Activated CD4-positive, alpha-beta memory T cell treated with anti-CD3 and anti-CD28 coated beads for 36 hours (primary cell): ENCODE measurements around the gene OTOGL. TPM values are rescaled to one million over a fixed set of nuclear protein-coding genes. Genes with fewer than 3 reads are reported as not detected.
"Not testable (repeated sequence)": the region's sequence is repeated elsewhere in the genome, so short reads cannot be mapped to it uniquely, and the experiment has no call there.

ENCODE experiments used
- CTCF ChIA-PET: fragments of 350-600 bp; sonication (Branson Sonifier 250); formaldehyde crosslinking; loops from one replicate; lab custom pipeline; 2021; ENCODE audit warnings: antibody characterized with exemption, inconsistent platforms; lab: Charles Lee
- POLR2A ChIA-PET: fragments of 350-600 bp; sonication (Branson Sonifier 250); formaldehyde crosslinking; loops from one replicate; lab custom pipeline; 2021; ENCODE audit warnings: antibody characterized with exemption; lab: Charles Lee
- DNase-seq: peaks from one replicate; pipeline ENCODE4 v3.0.0-alpha.2; 2020
- H3K27ac Mint-ChIP-seq: one replicate; pipeline ENCODE4 v1.8.0; 2021; ENCODE audit warnings: mixed read lengths
- H3K27me3 Mint-ChIP-seq: one replicate; pipeline ENCODE4 v1.8.0; 2021; ENCODE audit warnings: mixed read lengths
- H3K36me3 Mint-ChIP-seq: one replicate; pipeline ENCODE4 v1.8.0; 2021; ENCODE audit warnings: mixed read lengths
- H3K4me1 Mint-ChIP-seq: one replicate; pipeline ENCODE4 v1.8.0; 2021; ENCODE audit warnings: low read depth, mixed read lengths
- H3K4me3 Mint-ChIP-seq: one replicate; pipeline ENCODE4 v1.8.0; 2021; ENCODE audit warnings: mild to moderate bottlenecking, mixed read lengths
- H3K9me3 Mint-ChIP-seq: one replicate; pipeline ENCODE4 v1.8.0; 2021; ENCODE audit warnings: mixed read lengths
- intact Hi-C: fragments of 100-400 bp; cut with micrococcal nuclease; formaldehyde crosslinking; loops from one replicate; pipeline ENCODE4 v1.15.1; 2023
- total RNA-seq, 2 experiments: library from RNA; stranded (reverse); gene quantifications; one replicate each; pipeline ENCODE4 v1.2.3, GENCODE V29; 2021

The OTOGL gene
- total RNA-seq, 2 experiments from 2014 or later: not detected

DNA sequence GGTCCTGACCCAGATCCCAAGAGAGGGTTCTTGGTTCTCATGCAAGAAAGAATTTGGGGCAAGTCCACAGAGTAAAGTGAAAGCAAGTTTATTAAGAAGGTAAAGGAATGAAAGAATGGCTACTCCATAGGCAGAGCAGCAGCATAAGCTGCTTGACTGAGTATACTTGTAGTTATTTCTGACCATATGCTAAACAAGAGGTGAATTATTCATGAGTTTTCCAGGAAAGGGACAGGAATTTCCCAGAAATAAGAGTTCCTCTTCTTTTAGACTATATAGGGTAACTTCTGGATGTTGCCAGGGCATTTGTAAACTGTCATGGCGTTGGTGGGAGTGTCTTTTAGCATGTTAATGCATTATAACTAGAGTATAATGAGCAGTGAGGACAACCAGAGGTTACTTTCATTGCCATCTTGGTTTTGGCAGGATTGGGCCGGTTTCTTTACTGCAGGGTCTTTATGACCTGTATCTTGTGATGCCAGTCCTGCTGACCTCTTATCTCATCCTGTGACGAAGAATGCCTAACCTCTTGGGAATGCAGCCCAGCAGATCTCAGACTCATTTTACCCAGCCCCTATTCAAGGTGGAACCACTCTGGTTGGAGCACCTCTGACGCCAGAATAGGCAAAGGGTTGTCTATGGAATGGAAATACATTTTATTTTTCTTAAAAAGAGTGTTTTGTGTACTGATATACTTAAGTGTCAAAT lies 113.8 kb downstream of the OTOGL start:
- H3K36me3 Mint-ChIP-seq: no peaks in the 10 kb centered on the region
- intact Hi-C loops: no loop called here
- H3K4me3 Mint-ChIP-seq: no peak overlapping the region
- no peaks in the 10 kb centered on the region for H3K9me3 Mint-ChIP-seq
- H3K4me1 Mint-ChIP-seq: no peaks in the 10 kb centered on the region
- no peak for DNase-seq
- no peak overlapping the region for H3K27ac Mint-ChIP-seq
- H3K27me3 Mint-ChIP-seq: no peaks in the 10 kb centered on the region
- POLR2A ChIA-PET: no interaction called here
- CTCF ChIA-PET: no interaction called here

DNA sequence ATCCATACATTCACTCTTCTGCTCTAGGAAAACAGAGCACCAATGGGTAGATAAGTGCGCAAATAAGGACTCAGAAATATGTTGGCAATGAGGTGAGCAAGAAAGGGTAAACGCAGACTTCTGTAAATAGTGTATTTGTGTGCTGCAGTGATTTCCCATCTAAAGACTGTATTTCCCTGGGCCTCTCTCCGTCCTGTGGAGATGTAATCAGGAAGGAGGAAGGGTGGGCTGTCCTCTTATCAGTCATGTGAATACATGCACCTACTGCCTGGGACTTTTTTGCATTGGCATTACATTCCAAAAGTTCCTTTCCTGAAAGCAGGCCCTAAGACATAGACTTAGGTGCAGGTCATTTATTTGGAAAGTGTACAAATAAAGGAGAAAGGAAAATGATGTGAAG lies 114.5 kb downstream of the OTOGL start:
- H3K4me1 Mint-ChIP-seq: no peaks in the 10 kb centered on the region
- DNase-seq: no peak
- no peaks in the 10 kb centered on the region for H3K36me3 Mint-ChIP-seq
- intact Hi-C loops: no loop called here
- no peak overlapping the region for H3K4me3 Mint-ChIP-seq
- no peaks in the 10 kb centered on the region for H3K27me3 Mint-ChIP-seq
- ChIA-PET CTCF (no interaction called here), POLR2A (no interaction called here)
- H3K27ac Mint-ChIP-seq: no peak overlapping the region
- H3K9me3 Mint-ChIP-seq: no peaks in the 10 kb centered on the region

DNA sequence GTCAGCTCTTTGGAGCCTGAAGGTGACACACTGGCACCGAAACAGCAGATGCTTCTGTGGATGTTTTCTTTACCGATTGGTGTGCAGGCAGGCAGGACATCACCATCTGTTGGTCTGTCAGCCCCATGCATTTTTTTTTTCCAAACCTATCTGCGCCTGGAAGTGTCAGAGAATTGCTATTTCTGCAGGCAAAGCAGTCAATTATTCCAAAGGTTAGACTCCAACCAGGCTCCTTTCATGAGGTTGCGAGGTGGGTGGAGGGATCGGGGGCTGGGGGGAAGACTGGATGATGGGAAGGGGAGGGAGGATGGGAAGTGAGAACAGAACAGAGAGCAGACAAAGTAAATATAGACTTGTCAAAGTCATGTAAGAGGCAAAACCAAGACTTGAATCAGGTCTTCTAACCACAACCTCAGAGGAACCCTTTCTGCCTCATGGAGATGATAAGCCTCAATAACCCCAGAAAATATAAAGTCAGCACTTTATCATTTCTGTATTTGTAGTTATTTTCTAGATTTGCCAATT lies 117.7 kb downstream of the OTOGL start:
- Mint-ChIP-seq H3K27ac (no peak overlapping the region), H3K9me3 (no peaks in the 10 kb centered on the region), H3K4me1 (no peaks in the 10 kb centered on the region), H3K4me3 (no peak overlapping the region), H3K27me3 (no peaks in the 10 kb centered on the region), H3K36me3 (no peaks in the 10 kb centered on the region)
- no peak for DNase-seq
- ChIA-PET CTCF (no interaction called here), POLR2A (no interaction called here)
- intact Hi-C loops: no loop called here

DNA sequence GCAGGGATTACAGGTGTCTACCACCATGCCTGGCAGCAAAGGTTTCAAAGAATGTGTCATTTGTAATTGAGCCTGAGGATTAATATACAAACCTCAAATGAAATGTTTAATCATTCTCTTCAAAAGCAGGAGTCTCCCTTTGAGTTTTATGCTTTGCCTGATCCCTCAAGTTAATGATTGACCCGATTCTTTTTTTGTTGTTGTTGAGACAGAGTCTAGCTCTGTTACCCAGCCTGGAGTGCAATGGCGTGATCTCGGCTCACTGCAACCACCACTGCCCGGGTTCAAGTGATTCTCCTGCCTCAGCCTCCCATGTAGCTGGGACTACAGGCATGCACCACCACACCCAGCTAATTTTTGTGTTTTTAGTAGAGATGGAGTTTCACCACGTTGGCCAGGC lies 119.6 kb downstream of the OTOGL start:
- H3K27me3 Mint-ChIP-seq, H3K4me3 Mint-ChIP-seq, DNase-seq, H3K9me3 Mint-ChIP-seq, H3K36me3 Mint-ChIP-seq, H3K4me1 Mint-ChIP-seq, intact Hi-C loops, CTCF ChIA-PET, POLR2A ChIA-PET, H3K27ac Mint-ChIP-seq: not testable (repeated sequence)

DNA sequence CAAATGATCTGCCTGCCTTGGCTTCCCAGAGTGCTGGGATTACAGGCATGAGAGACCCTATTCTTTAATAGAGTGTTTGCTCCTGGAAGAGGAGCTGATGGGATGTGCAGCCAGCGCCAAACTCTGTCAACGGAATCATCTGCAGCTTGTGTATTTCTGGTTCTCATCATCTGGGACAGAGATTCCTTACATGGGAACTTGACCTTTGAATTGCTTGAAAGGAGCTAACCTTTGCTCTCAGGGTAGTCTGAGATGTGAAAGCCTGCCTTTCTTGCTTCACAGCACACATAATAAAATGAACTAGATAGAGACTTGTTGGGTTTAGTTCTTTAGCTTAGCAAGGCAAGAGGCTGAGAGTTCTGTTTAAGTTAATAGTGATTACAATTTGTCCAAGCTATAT lies 120.0 kb downstream of the OTOGL start:
- H3K27ac Mint-ChIP-seq: no peak overlapping the region
- no peaks in the 10 kb centered on the region for H3K36me3 Mint-ChIP-seq
- no peaks in the 10 kb centered on the region for H3K9me3 Mint-ChIP-seq
- ChIA-PET CTCF (no interaction called here), POLR2A (no interaction called here)
- H3K4me1 Mint-ChIP-seq: no peaks in the 10 kb centered on the region
- intact Hi-C loops: no loop called here
- no peak for DNase-seq
- H3K27me3 Mint-ChIP-seq: no peaks in the 10 kb centered on the region
- H3K4me3 Mint-ChIP-seq: no peak overlapping the region

DNA sequence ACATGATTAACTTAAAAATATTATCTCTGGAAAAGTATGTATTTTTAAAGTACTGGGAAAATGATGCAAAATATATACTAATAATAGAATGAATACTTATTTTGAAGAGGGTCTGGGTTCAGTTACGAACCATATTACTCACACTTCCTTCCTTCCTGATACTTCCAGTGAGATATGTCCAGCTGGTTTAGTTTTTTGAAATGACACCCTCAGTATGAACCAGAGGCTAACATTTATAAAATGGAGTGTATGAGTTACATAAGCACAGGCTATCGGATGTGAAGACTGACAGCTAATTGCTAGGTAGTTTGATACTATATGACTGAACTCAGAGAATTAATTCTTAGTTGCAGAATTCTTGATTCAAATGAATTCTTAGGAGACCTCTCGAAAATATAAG lies 122.9 kb downstream of the OTOGL start:
- no peak overlapping the region for H3K4me3 Mint-ChIP-seq
- H3K27me3 Mint-ChIP-seq: peaks cover 5% of the 10 kb centered on the region
- H3K9me3 Mint-ChIP-seq: no peaks in the 10 kb centered on the region
- ChIA-PET CTCF (no interaction called here), POLR2A (no interaction called here)
- DNase-seq: no peak
- no peak overlapping the region for H3K27ac Mint-ChIP-seq
- H3K36me3 Mint-ChIP-seq: no peaks in the 10 kb centered on the region
- H3K4me1 Mint-ChIP-seq: no peaks in the 10 kb centered on the region
- intact Hi-C loops: no loop called here

DNA sequence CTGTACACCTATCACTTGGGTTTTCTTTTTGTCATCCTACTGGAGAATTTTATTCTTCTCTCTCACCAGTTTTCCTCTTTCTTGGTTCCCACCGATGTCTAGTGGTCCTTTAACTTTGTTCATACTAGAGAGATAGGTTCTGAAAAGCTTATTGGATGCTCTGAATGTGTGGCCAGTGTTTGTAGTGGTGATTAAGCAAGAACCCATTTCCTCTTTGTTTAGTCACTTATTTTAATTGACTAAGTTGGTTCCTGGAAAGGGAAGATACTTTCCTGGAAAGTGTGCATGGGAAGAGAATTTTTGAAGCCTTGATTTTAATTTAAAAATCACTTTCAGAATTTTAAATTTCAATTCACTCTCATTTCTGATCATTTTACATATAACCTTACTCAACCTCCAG lies 127.2 kb downstream of the OTOGL start:
- H3K36me3 Mint-ChIP-seq: no peaks in the 10 kb centered on the region
- no peaks in the 10 kb centered on the region for H3K9me3 Mint-ChIP-seq
- POLR2A ChIA-PET: no interaction called here
- no peak overlapping the region for H3K4me3 Mint-ChIP-seq
- CTCF ChIA-PET: no interaction called here
- H3K4me1 Mint-ChIP-seq: no peaks in the 10 kb centered on the region
- intact Hi-C loops: no loop called here
- H3K27me3 Mint-ChIP-seq: peaks cover 7% of the 10 kb centered on the region
- no peak for DNase-seq
- no peak overlapping the region for H3K27ac Mint-ChIP-seq

DNA sequence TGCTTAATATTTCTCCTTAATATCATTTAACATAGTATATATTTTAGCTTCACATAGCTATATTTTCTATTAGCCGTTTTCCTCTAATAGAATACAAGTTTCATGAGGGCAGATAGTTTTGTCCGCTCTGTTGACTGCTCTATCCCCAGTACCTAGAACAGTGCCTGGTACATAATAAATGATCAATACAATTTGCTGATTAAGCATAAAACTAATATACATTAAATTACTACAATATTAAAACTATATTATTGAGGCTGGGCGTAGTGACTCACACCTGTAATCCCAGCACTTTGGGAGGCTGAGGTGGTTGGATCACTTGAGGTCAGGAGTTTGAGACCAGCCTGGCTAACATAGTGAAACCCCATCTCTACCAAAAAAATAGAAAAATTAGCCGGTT lies 128.6 kb downstream of the OTOGL start:
- H3K27ac Mint-ChIP-seq, DNase-seq, CTCF ChIA-PET, H3K36me3 Mint-ChIP-seq, H3K4me1 Mint-ChIP-seq, H3K9me3 Mint-ChIP-seq, intact Hi-C loops, POLR2A ChIA-PET, H3K27me3 Mint-ChIP-seq, H3K4me3 Mint-ChIP-seq: not testable (repeated sequence)

DNA sequence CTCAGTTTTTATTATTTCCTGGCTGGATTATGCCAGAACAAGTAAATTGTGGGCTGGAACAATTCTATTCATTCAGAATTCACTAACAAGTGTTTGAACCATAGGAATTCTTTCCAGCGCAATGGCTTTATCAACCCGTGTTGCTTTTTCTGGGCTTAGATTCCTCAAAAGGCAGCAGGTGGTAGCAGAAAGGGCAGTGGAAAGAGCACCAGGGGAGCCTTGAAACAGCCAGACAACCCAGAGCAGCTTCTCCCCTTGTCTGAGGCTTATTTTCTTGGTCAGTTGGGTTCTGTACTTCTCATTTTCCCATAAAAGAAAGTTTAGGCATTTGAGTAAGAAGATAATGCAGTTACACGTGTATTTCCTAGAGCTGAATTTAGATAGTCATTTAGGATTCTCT lies 130.7 kb downstream of the OTOGL start:
- Mint-ChIP-seq H3K4me1 (no peaks in the 10 kb centered on the region), H3K27me3 (peaks cover 13% of the 10 kb centered on the region), H3K9me3 (no peaks in the 10 kb centered on the region), H3K36me3 (no peaks in the 10 kb centered on the region), H3K27ac (no peak overlapping the region), H3K4me3 (no peak overlapping the region)
- DNase-seq: no peak
- CTCF ChIA-PET: no interaction called here
- POLR2A ChIA-PET: no interaction called here
- intact Hi-C loops: no loop called here

DNA sequence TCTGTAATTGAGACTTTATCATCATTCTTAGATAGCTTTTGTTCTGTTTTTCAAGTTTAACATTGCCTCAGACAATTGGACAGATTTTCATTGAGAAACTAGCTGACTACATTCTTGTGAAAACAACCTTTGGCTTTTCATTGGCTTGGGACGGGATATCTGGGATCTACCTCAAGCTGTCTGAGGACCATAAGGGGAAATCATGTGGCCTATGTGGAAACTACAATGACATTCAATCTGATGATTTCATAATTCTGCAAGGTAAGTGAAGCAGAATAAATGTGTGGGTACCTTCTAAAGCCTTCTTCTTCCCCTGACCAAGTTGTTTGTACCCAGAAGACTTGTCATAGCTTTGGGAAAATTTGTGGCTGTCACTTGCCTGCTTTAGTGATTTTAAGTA lies 133.5 kb downstream of the OTOGL start:
- H3K4me3 Mint-ChIP-seq: no peak overlapping the region
- CTCF ChIA-PET: no interaction called here
- H3K27ac Mint-ChIP-seq: no peak overlapping the region
- intact Hi-C loops: no loop called here
- POLR2A ChIA-PET: no interaction called here
- peaks cover 8% of the 10 kb centered on the region for H3K27me3 Mint-ChIP-seq
- DNase-seq: no peak
- H3K36me3 Mint-ChIP-seq: no peaks in the 10 kb centered on the region
- H3K9me3 Mint-ChIP-seq: no peaks in the 10 kb centered on the region
- no peaks in the 10 kb centered on the region for H3K4me1 Mint-ChIP-seq

DNA sequence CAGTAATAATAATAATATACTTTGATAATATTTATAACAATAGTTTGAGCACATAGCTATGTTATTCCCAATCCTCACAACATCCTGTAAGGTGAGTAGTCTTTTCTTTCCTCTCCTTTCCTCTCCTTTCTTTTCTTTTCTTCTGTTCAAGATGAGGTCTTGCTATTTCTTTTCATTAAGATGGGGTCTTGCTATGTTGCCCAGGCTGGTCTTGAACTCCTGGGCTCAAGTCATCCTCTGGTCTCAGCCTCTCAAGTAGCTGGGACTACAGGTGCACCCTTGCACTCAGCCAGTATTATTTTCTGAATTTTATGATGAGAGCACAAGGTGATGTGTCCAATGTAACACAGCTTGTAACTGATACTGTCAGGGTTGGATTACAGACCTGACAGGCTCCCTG lies 134.6 kb downstream of the OTOGL start:
- POLR2A ChIA-PET: no interaction called here
- Mint-ChIP-seq H3K27ac (no peak overlapping the region), H3K9me3 (no peaks in the 10 kb centered on the region), H3K27me3 (peaks cover 8% of the 10 kb centered on the region), H3K36me3 (no peaks in the 10 kb centered on the region), H3K4me1 (no peaks in the 10 kb centered on the region), H3K4me3 (no peak overlapping the region)
- no peak for DNase-seq
- intact Hi-C loops: no loop called here
- CTCF ChIA-PET: no interaction called here

DNA sequence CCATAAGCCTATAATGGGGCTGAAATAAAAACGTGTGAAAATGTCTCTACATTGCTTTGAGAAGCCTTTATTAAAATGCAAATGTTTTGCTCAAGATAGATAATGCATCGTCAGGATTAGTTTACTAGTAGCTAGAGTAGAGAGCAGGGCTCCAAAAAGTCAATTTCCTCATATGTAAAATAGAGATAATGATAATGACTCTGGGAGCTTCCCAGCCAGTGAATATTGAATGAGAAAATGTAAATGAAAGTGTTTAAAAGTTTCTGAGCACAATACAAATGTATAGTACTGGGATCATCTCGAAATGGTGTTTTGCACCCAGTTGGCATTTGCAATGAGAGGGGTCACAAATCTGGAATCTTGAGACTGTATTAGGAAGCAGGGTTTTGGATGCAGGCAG lies 135.3 kb downstream of the OTOGL start:
- ChIA-PET CTCF (no interaction called here), POLR2A (no interaction called here)
- Mint-ChIP-seq H3K27ac (no peak overlapping the region), H3K4me1 (no peaks in the 10 kb centered on the region), H3K36me3 (no peaks in the 10 kb centered on the region), H3K9me3 (peaks cover 2% of the 10 kb centered on the region), H3K27me3 (peaks cover 6% of the 10 kb centered on the region), H3K4me3 (no peak overlapping the region)
- intact Hi-C loops: no loop called here
- no peak for DNase-seq

DNA sequence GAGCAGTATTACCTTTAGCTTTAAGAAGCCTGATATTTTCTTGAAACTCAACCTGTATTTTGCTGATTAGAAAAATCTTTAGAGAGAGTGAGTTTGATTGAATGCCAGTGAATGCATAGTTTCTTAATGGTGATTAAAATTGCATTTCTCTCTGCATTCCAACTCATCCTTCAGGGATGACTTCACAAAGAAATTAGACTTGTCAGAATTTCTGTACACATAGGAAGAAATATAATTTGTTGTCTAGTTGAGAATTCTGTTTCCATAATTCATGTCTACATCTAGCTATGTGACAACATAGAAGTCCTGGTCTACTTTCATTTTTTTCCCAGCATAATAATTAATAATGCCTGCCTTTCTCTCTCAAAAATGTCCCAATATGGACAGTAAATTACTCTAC lies 136.6 kb downstream of the OTOGL start:
- ChIA-PET POLR2A (no interaction called here), CTCF (no interaction called here)
- H3K4me1 Mint-ChIP-seq: no peaks in the 10 kb centered on the region
- H3K36me3 Mint-ChIP-seq: no peaks in the 10 kb centered on the region
- H3K9me3 Mint-ChIP-seq: peaks cover 5% of the 10 kb centered on the region
- H3K27me3 Mint-ChIP-seq: peaks cover 6% of the 10 kb centered on the region
- no peak for DNase-seq
- H3K4me3 Mint-ChIP-seq: no peak overlapping the region
- H3K27ac Mint-ChIP-seq: no peak overlapping the region
- intact Hi-C loops: no loop called here
